ENCODE measurements around the gene NR4A2.

The NR4A2 gene

GRCh38 chr2:156317631-156318030 lies 14.9 kb downstream of the NR4A2 start:
- no peaks in the 10 kb centered on the region for H3F3A ChIP-seq (ENCODE audit: insufficient read depth, low read length)
- no peak for TF ChIP-seq CTCF (IDR thresholded peaks at IDR 0.05; ENCODE audit: low read length)
- TF ChIP-seq EZH2 (IDR thresholded peaks at IDR 0.05; ENCODE audit: borderline replicate concordance, low read length), result no peak
- H3K4me3 ChIP-seq (ENCODE audit: low read depth, low read length, poor library complexity, severe bottlenecking), result no peak overlapping the region
- H3K79me2 ChIP-seq (ENCODE audit: insufficient read depth, low read length), result no peaks in the 10 kb centered on the region
- H3K4me2 ChIP-seq (ENCODE audit: low read length), result no peak overlapping the region
- H3K27me3 ChIP-seq (ENCODE audit: insufficient read depth, low read length), result no peaks in the 10 kb centered on the region
- H3K27ac ChIP-seq (ENCODE audit: low read depth, low read length, poor library complexity, severe bottlenecking), result no peak overlapping the region
- no peak overlapping the region for H2AFZ ChIP-seq (ENCODE audit: low read length)
- H3K36me3 ChIP-seq (ENCODE audit: insufficient read depth, low read length), result no peaks in the 10 kb centered on the region
- H3K9me2 ChIP-seq (ENCODE audit: low read depth, low read length), result no peaks in the 10 kb centered on the region
- no peaks in the 10 kb centered on the region for H3K9me3 ChIP-seq (ENCODE audit: low read length)
- H4K20me1 ChIP-seq (ENCODE audit: insufficient read depth, low read length), result no peaks in the 10 kb centered on the region
- no peak overlapping the region for H3K9ac ChIP-seq (ENCODE audit: low read length)
- H3K4me1 ChIP-seq (ENCODE audit: insufficient read depth, low read length, severe bottlenecking), result no peaks in the 10 kb centered on the region

- TF ChIP-seq CTCF (IDR thresholded peaks at IDR 0.05; ENCODE audit: low read length), result no peak
- TF ChIP-seq EZH2 (IDR thresholded peaks at IDR 0.05; ENCODE audit: borderline replicate concordance, low read length), result no peak
These were observed 20.5 kb downstream of the NR4A2 start for GRCh38 chr2:156311976-156312375.

GRCh38 chr2:156310773-156311172 lies 21.7 kb downstream of the NR4A2 start:
- H3K9me3 ChIP-seq (ENCODE audit: low read length), result no peaks in the 10 kb centered on the region
- no peak overlapping the region for H3K9ac ChIP-seq (ENCODE audit: low read length)
- TF ChIP-seq CTCF (IDR thresholded peaks at IDR 0.05; ENCODE audit: low read length) (no peak), EZH2 (IDR thresholded peaks at IDR 0.05; ENCODE audit: borderline replicate concordance, low read length) (no peak)
- no peaks in the 10 kb centered on the region for H3K27me3 ChIP-seq (ENCODE audit: insufficient read depth, low read length)
- no peak overlapping the region for H3K4me3 ChIP-seq (ENCODE audit: low read depth, low read length, poor library complexity, severe bottlenecking)
- H3K79me2 ChIP-seq (ENCODE audit: insufficient read depth, low read length), result no peaks in the 10 kb centered on the region
- H3K36me3 ChIP-seq (ENCODE audit: insufficient read depth, low read length), result no peaks in the 10 kb centered on the region
- no peak overlapping the region for H3K27ac ChIP-seq (ENCODE audit: low read depth, low read length, poor library complexity, severe bottlenecking)
- no peaks in the 10 kb centered on the region for H4K20me1 ChIP-seq (ENCODE audit: insufficient read depth, low read length)
- H2AFZ ChIP-seq (ENCODE audit: low read length), result no peak overlapping the region
- no peak overlapping the region for H3K4me2 ChIP-seq (ENCODE audit: low read length)
- no peaks in the 10 kb centered on the region for H3K4me1 ChIP-seq (ENCODE audit: insufficient read depth, low read length, severe bottlenecking)
- H3F3A ChIP-seq (ENCODE audit: insufficient read depth, low read length), result no peaks in the 10 kb centered on the region
- no peaks in the 10 kb centered on the region for H3K9me2 ChIP-seq (ENCODE audit: low read depth, low read length)

More at GRCh38 chr2:156311976-156312375, 20.5 kb downstream of the NR4A2 start:
- Histone ChIP-seq H3K79me2 (ENCODE audit: insufficient read depth, low read length) (no peaks in the 10 kb centered on the region), H3K9me2 (ENCODE audit: low read depth, low read length) (no peaks in the 10 kb centered on the region), H3K27ac (ENCODE audit: low read depth, low read length, poor library complexity, severe bottlenecking) (no peak overlapping the region), H3F3A (ENCODE audit: insufficient read depth, low read length) (no peaks in the 10 kb centered on the region), H2AFZ (ENCODE audit: low read length) (no peak overlapping the region), H3K9ac (ENCODE audit: low read length) (no peak overlapping the region), H3K4me2 (ENCODE audit: low read length) (no peak overlapping the region), H3K4me3 (ENCODE audit: low read depth, low read length, poor library complexity, severe bottlenecking) (no peak overlapping the region), H3K27me3 (ENCODE audit: insufficient read depth, low read length) (no peaks in the 10 kb centered on the region), H3K4me1 (ENCODE audit: insufficient read depth, low read length, severe bottlenecking) (no peaks in the 10 kb centered on the region), H3K36me3 (ENCODE audit: insufficient read depth, low read length) (no peaks in the 10 kb centered on the region), H3K9me3 (ENCODE audit: low read length) (no peaks in the 10 kb centered on the region), H4K20me1 (ENCODE audit: insufficient read depth, low read length) (no peaks in the 10 kb centered on the region)
